Endodermal cell (in vitro differentiated cells): Measurements from ENCODE around the gene SERINC2. TPM values are rescaled to one million over a fixed set of nuclear protein-coding genes. Genes with fewer than 3 reads are reported as not detected.

Experiments used
- DNase-seq: peaks from one replicate; pipeline ENCODE4 v3.0.0-alpha.2; 2017
- H3K27ac ChIP-seq: 2 replicates; pipeline ENCODE4 v1.5.1; 2013; ENCODE audit warnings: mild to moderate bottlenecking, low read depth, low read length, moderate library complexity
- H3K27me3 ChIP-seq: 2 replicates; pipeline ENCODE4 v1.6.1; 2013; ENCODE audit warnings: mild to moderate bottlenecking, low read length, moderate library complexity; ENCODE audit not compliant: insufficient read depth, control insufficient read depth, poor library complexity, severe bottlenecking
- H3K36me3 ChIP-seq: 2 replicates; pipeline ENCODE4 v1.7.0; 2013; ENCODE audit warnings: mild to moderate bottlenecking, low read length, moderate library complexity; ENCODE audit not compliant: control insufficient read depth, insufficient read depth
- H3K4me1 ChIP-seq: one replicate; pipeline ENCODE4 v1.7.0; 2013; ENCODE audit warnings: low read length; ENCODE audit not compliant: control insufficient read depth, insufficient read depth
- H3K4me3 ChIP-seq: 2 replicates; pipeline ENCODE4 v1.5.1; 2013; ENCODE audit warnings: mild to moderate bottlenecking, low read length, moderate library complexity
- H3K9ac ChIP-seq: 2 replicates; pipeline ENCODE4 v1.6.1; 2013; ENCODE audit warnings: mild to moderate bottlenecking, low read length, moderate library complexity; ENCODE audit not compliant: poor library complexity, severe bottlenecking; ENCODE audit errors: extremely low read depth
- H3K9me3 ChIP-seq: 2 replicates; pipeline ENCODE4 v1.6.1; 2013; ENCODE audit warnings: mild to moderate bottlenecking, low read length, moderate library complexity; ENCODE audit not compliant: control insufficient read depth
- H3K27ac Mint-ChIP-seq: 2 replicates; pipeline ENCODE4 v1.8.0; 2020; ENCODE audit warnings: mixed read lengths
- H3K27me3 Mint-ChIP-seq: 2 replicates; pipeline ENCODE4 v1.8.0; 2021; ENCODE audit warnings: mild to moderate bottlenecking, mixed read lengths; ENCODE audit not compliant: insufficient read depth
- H3K36me3 Mint-ChIP-seq: 2 replicates; pipeline ENCODE4 v1.8.0; 2020; ENCODE audit warnings: low read depth, mixed read lengths
- H3K4me1 Mint-ChIP-seq: 2 replicates; pipeline ENCODE4 v1.8.0; 2020; ENCODE audit warnings: mixed read lengths
- H3K4me3 Mint-ChIP-seq: 2 replicates; pipeline ENCODE4 v1.8.0; 2020; ENCODE audit warnings: mild to moderate bottlenecking, moderate library complexity, mixed read lengths
- H3K9me3 Mint-ChIP-seq: 2 replicates; pipeline ENCODE4 v1.8.0; 2020; ENCODE audit warnings: mild to moderate bottlenecking, mixed read lengths
- CTCF ChIP-seq: fragments of 200-600 bp; sonication (generic); conservative IDR thresholded peaks from 2 replicates; pipeline ENCODE4 v1.5.0; 2021; ENCODE audit warnings: antibody characterized with exemption, mild to moderate bottlenecking
- WGBS, 2 experiments: methylation state at CpG; one replicate each; pipeline versions ENCODE4 v1.1.5 to v1.1.7; 2013; ENCODE audit warnings: missing lambda C conversion rate in 2 of 2, mixed read lengths in 1 of 2; ENCODE audit not compliant: insufficient coverage in 1 of 2, insufficient read length in 1 of 2; 5-methylcytosine and 5-hydroxymethylcytosine counted together
- total RNA-seq, 2 donors: library from RNA; stranded (reverse); fragmentation: NEBNext Ultra II Directional in 1 of 2; extraction: Animal tissue kit (Norgen Biotek cat#: 25700) in 1 of 2; gene quantifications; 2 replicates in 1 of 2; 3 replicates in 1 of 2; pipeline ENCODE4 v1.2.1, GENCODE V29; 2021

Gene SERINC2
- total RNA-seq, 2 donors from 2014 or later: 25.9 to 35.1 TPM

DNA sequence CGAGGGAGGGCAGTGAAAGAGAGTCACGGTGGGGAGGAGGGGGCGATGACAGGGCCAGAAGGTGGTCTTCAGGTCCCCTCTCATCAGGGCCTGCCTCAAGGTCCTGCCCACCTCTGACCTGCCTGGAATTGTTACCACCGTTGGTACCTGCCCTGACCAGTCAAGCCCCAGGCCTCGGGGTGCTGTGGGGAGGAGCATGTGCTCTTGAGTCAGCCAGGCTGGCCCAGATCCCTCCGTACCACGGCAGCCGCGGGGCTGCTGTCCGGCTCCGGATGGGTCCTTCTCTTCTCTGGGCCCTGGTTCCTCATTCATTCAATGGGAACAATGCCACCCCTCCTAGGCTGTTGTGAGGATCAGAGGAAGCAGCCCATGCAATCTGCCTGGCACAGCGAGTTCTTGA, 22.0 kb downstream of the SERINC2 start:
- Histone ChIP-seq H3K9ac (no peak overlapping the region), H3K36me3 (peaks cover 4% of the 10 kb centered on the region), H3K9me3 (no peaks in the 10 kb centered on the region), H3K4me1 (no peaks in the 10 kb centered on the region), H3K4me3 (no peak overlapping the region), H3K27ac (peak overlapping the region; percentile 24), H3K27me3 (no peaks in the 10 kb centered on the region)
- Mint-ChIP-seq H3K27me3 (no peaks in the 10 kb centered on the region), H3K4me3 (no peak overlapping the region), H3K27ac (no peak overlapping the region), H3K4me1 (no peaks in the 10 kb centered on the region), H3K9me3 (no peaks in the 10 kb centered on the region), H3K36me3 (peaks cover 8% of the 10 kb centered on the region)
- TF ChIP-seq CTCF: no peak
- no peak for DNase-seq
- WGBS, 2 experiments: 86 to 88% methylated on average over 5 to 12 of the region's 12 CpGs

GRCh38 chr1:31435471-31436409, 22.7 kb downstream of the SERINC2 start:
- Mint-ChIP-seq H3K36me3 (peaks cover 3% of the 10 kb centered on the region), H3K27me3 (no peaks in the 10 kb centered on the region), H3K27ac (no peak overlapping the region), H3K4me1 (no peaks in the 10 kb centered on the region), H3K9me3 (no peaks in the 10 kb centered on the region), H3K4me3 (no peak overlapping the region)
- no peaks in the 10 kb centered on the region for H3K4me1 ChIP-seq
- H3K9ac ChIP-seq: no peak overlapping the region
- WGBS, 2 experiments: 92 to 97% methylated on average over 10 to 13 of the region's 13 CpGs
- no peak overlapping the region for H3K27ac ChIP-seq
- peaks cover 4% of the 10 kb centered on the region for H3K36me3 ChIP-seq
- H3K4me3 ChIP-seq: no peak overlapping the region
- no peaks in the 10 kb centered on the region for H3K9me3 ChIP-seq
- H3K27me3 ChIP-seq: no peaks in the 10 kb centered on the region
- no peak for TF ChIP-seq CTCF
- DNase-seq: no peak

DNA sequence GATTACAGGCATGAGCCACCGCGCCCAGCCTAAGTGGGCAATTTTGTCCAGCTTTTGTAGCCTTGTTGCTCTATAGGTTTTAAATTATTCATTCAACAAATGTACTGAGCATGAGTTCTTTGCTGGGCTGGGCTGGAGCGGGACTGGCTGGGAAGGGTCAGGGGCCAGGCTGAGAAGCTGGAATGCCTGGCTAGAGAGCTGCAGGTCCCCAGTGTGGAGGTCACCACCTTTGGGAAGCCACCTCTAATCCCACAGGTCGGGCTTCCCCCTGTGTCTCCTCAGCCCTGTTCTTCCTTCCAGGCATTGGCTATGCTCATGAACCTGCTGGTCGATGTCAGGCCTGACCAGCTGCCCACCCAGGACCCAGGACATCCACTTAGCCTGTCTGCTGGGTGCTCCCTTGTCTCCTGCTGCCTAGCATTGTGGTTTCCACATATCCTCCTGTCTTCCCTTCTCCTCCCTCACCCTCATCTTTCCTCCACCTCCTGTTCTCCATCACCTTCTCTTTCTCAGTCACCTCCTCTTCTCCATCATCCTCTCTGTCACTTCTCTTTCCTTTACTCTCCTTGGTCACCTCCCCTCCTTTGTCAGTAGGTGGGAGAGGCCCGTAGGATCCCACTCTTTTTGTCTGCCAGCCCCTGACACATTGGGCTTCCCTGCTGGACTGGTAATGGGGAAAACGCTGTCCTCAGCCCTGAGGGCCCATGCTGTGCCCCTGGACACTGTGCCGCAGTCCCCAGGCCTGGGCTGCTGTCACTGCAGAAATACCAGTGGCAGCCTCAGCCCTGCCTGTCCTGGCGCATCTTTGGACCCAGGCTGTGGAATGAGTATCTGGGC, 23.8 kb downstream of the SERINC2 start:
- no peak overlapping the region for H3K27ac Mint-ChIP-seq
- no peaks in the 10 kb centered on the region for H3K9me3 Mint-ChIP-seq

More for the DNA sequence above, 23.8 kb downstream of the SERINC2 start:
- Mint-ChIP-seq H3K27me3 (peaks cover under 1% of the 10 kb centered on the region), H3K4me1 (no peaks in the 10 kb centered on the region), H3K4me3 (no peak overlapping the region), H3K36me3 (peaks cover 2% of the 10 kb centered on the region)
- 88 to 92% methylated on average over 2 to 9 of the region's 9 CpGs for WGBS, 2 experiments
- H3K9ac ChIP-seq: no peak overlapping the region
- no peaks in the 10 kb centered on the region for H3K4me1 ChIP-seq
- no peaks in the 10 kb centered on the region for H3K27me3 ChIP-seq
- H3K27ac ChIP-seq: peak overlapping the region; percentile 22
- H3K4me3 ChIP-seq: no peak overlapping the region
- H3K9me3 ChIP-seq: no peaks in the 10 kb centered on the region
- no peak for DNase-seq
- H3K36me3 ChIP-seq: peaks cover 4% of the 10 kb centered on the region
- no peak for TF ChIP-seq CTCF
